NCI-H446 treated with DMSO at 0.1 percent for 48 hours (cell line): ENCODE results near the gene NALCN.

Experiments used
- DNase-seq: peaks from one replicate; lab custom pipeline; 2025; lab: John Stamatoyannopoulos, UW

The NALCN gene

DNA sequence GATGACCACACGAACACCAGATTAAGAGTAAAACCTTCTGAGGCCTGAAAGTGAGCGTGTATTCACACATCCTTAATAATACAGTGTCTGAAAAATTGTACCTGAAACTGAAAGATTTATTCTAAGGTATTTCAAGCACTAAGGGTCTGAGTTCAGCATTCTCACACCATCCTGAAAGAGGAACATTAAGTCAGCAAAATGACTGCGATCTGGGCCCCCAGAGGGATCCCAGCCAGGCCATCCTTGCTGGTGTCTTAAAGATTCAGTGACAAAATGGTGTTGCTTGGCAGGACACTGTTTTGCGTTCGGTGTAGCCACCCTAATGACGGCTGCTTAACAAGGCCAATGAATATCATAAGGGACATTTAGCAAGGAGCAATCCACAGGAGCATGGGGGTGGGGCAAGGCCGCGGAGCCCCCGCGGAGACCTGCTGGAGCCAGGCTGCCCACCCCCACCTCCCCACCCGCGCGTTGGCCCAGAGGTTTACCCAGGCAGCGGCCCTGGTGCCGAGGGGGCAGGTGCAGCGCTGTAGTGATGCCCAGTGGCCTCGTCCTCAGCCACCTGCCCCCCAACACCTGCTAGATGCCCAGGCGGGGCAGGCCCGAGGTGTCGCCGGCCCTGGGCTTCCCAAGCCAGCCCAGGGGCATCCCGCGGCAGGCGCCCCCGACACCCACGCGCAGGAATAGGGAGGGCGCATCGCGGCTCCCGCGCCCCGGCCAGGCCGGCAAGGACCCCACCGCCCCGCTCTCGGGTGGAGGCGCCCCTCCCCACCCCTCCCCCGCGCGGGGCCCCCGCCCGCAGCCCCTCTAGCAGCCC is 742 bp downstream of the NALCN start:
- peak; percentile 1 for DNase-seq

DNA sequence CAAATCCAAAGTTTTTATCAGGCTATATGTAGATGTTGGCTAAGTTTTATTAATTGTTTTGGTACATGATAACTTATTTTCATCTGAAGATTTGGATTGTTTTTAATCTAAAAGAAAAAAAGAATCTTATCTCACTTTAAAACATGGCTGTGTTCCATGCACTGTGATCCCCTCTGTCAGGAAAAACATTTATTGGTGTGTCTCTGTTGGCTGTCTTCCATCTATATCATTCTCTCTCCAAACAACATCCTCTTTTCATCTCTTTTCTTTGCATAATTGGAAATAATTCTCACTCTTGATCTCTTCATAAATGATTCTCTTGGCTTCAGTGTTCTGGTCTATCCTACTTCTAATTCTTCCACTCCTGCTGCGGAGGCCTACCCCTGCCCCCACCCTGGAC is 4.2 kb downstream of the NALCN start:
- DNase-seq = no peak

DNA sequence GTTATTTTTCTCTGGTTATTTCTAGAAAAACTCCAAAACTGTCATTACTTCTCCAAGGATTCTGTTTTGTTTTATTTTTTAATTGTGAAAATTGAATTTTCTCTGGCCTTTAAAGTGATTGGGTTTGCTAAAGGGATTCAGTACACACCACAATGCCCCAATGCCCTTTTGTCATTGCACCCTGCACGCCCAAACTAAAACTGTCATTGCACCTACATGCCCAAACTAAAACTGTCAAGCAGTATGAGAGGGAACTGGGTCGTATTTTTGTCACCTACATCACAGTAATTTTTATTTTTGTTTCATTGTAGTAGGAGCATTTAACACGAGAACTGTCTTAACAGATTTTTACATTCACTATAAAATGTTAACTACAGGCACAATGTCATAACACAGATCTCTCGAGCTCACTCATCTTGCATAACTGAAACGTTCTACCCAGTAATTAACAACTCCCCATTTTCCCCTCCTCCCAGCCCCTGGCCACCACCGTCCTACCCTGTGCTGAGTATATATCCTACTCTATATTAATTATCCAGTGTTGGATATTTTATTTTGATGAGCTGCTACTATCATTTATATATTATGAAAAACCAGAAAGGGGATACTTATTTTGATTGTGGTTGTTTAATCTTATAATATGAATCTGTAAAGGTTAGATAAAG is 7.2 kb downstream of the NALCN start:
- DNase-seq = no peak

DNA sequence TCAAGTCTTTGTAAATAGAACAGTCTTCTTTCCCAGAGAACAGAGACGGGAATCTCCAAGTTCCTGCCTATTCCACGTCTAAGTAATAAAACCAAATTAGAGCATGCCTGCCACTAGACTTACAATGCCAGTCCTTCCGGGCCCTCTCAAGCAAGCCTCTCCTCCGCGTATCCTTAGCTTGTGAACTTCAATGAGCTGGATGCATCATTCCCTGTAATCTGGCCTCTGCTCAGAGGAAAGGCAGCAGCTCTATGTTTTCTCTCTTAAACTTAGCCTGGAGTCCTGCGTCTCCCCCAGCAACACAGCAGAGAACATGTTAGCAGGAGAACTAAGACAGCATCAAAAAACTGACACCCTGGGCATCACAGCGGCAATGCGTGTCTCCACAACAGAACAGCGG is 8.2 kb downstream of the NALCN start:
- no peak for DNase-seq

DNA sequence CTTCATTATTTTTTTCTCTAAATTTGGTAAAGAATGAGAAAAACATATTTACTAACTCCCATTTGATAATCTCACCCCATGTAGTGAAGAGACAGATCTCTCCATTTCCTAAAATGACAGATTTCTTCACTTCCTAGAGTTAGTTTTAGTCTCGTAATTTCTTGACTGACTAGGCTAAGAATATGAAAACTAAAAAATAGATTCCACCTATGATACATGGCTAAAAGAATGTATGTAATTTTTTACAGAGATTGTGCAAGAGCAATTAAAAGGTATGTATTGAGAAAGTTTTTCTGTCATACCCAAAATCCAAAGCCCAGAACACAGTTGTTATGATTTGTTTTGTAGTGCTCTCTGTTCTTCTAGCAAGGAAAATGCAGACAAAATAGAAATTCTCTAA is 9.5 kb downstream of the NALCN start:
- no peak for DNase-seq

DNA sequence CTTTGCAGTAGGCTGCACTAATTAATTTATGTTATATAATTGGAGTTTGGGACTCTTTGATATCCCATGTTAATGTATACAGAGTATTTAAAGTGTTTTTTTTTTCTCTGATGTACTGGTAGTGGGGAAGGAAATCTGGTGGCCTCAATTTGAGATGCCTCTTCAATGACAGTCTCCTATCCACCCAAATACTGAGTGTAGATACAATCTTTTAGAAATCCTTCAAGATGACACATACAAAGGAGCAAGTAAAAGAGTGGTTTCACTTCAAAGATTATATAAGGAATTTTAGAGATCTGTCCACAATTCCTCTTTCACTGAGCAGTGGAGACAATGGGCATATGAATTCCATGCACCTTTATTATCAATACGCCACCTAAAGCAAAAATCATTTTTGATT is 15.1 kb downstream of the NALCN start:
- DNase-seq = no peak

DNA sequence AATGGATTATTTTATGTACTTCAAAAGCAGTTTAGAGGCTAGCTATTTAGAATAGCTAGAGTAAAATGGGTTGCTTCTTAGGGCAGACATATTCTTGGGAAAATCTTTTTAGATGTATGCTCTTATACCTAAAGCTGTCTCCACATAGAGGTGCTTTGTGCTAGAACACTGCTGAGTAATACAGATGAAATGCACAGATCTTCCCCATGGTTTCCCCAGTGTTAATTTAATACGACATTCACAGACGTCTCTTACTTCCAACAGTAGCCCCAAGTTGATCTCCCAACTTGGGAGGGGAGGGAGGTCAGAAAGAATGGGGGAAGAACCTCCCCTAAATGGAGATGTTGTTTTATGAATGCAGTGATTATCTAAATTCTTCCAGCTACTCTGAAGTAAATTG is 16.9 kb downstream of the NALCN start:
- no peak for DNase-seq

DNA sequence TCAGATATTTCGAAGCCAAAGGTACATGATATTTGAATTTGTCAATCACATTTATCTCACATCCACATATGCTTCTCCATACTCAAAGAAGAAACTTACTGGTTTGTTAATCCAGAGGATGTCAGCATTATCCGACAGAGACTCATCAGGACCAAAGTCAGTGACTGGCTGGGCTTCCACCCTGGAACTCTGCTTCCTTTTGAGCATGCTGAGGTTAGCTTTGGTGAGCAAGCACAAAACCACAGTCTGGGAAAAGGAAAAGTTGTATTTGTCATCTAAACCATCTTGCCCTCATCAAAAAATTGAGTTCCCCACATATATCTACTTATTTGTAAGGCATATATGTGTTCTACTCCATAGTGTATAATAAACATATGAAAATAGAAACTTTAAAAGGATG is 17.4 kb downstream of the NALCN start:
- no peak for DNase-seq

DNA sequence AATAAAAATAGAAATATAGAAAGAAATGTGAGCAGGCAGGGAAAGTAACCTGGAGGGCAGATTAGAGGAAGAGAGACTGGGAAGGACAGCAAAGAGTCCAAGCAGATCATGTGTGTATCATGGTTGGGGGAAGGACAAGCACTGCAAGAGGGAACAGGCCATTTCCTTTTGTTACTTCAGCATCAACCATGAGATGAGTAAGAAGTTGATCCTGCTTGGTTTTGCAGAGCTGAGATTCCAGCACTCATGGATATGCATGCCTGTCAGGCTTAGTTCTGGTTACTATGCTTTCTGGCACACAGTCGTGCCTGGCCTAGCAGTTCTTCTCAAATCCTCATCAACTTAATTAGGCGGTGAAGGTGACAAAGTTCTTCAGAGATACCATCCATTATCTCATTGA is 18.1 kb downstream of the NALCN start:
- DNase-seq = no peak

DNA sequence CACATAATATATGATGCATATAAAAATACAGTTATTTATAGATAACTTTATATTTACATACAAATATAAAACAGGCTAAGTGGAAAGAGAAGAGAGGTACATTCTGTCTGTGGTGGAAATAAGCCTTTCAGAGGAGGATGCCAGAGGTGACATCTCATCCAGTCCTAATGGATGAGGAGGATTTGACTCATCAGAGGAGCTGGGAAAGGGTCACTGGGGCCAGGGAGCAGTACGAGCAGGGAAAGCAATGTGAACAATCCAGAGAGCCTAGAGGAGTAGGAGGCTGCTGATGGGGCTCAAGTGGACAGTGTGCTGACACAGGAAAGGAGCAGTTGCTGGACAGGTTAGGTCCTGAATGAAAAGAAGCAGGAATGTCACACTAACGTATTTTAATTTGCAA is 18.6 kb downstream of the NALCN start:
- no peak for DNase-seq

DNA sequence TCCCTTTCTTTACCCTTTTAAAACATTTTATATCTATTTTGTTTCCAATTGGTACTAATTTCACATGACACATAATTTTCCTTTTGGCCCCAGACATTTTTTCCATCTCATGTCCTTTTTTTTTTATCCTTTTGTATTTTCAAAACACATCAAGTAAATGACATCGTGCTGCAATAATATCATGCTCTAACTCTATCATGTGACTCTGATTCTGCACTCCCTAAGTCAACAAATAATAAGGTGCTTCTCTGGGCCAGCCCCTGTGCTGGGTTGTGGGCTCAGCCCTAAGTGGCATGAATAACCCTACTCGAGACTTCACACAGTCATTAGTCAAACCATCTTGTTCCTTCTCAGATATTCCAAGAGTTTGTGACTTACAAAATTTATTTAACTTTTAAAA is 21.7 kb downstream of the NALCN start:
- DNase-seq = no peak

DNA sequence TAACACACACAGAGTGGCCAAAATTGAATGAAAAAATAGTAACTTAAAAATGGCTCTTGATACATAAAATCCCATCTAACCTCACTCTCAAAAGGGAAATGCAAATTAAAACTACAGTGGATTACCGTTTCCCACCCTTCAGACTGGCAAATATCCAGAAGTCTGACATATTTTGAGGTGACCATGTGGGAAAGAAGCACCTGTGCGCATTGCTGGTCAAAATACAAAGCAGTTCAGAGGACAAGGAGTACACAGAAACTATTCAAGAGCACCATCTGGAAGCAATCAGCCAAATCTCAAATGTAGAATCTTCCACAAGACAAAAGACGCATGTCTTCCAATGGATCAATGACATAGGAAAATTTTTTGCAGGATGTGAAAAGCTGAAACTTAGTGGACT is 23.2 kb downstream of the NALCN start:
- no peak for DNase-seq

DNA sequence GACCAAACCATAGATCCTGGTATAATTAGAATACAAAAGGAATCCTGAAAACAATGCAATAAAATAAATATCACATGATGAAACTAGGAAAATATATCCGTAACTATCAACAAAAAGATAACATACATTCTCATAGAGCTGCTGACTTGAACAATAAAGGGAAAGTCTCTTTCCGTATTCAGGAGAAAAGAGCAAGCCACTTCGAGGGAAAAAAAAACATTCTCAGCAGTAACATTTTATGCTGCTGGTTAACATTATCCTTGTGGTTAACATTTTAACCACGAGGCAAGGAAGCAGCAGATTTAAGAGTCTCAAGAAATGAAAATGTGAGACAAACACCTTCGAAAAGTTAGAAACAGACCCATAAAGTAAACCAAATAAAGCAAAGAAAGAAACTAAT is 25.8 kb downstream of the NALCN start:
- no peak for DNase-seq

DNA sequence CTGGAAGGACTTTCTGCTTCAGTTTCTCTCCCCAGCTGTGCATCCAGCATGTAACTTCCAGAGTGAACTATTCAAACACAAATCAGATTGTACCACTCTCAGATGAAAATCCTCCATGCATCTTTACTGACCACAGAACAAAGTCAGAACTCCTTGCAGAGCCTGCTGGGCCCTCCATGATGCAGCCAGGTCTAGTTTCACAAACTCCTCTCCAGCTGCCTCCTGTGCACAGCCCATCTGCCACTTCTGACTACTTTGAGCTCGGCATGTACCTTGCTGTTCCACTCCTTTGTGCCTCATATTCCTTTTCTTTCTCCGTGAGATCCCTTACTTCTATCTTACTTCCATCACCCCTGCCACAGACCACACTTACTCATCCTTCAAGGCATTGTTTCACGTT is 31.4 kb downstream of the NALCN start:
- DNase-seq = no peak

DNA sequence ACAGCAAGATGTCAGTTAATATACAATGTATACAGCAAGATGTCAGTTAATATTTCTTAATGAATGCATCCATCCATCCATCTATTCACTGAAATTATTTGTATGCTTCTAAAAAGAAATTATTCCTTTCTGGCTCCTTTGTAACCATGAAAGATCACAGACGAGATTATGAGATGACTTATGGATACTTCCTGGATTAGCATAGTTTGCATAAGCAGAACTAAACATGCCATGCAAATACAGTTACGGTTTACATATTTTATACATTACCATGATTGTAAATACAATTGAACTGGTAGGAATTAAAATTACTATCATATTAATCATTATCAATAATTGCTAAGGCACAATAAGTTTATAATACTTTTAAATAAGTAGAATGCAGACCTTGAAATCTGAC is 32.7 kb downstream of the NALCN start:
- no peak for DNase-seq

DNA sequence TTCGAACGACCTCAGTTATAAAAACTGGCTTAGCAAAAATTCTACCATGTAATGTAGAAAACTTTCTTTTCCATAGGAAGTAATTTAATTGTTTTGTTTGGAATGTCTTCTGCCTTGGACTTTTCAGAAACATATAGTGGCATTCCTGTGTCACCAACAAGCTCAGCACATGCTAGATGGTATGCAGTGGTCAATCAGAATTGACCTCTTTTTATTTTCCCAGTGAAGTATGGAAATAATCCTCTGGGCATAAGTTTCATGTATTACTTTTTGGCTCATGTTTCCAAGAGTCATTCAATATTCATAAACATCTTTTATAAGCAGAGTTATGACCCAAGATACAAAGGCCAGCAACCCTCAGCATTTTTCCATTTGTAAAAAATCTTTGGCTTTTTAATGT is 33.6 kb downstream of the NALCN start:
- no peak for DNase-seq

DNA sequence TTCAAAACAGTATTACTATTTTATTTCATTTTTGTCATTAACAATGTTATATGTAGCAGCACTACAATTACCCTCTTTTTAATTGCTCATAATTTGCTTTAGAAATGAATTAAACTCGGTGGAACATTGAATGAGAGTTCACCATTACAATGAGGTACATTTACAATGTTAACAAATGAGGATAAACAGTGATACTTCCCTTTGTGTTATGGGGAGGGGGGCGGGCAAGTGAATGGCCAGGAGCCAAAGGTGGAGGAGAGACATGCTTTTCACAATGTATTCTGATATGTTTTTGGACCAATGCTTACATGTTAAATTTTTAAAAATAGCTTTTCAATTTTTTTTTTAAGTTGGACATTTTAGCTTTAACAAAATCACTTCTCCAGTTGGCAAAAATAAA is 34.2 kb downstream of the NALCN start:
- DNase-seq = no peak

DNA sequence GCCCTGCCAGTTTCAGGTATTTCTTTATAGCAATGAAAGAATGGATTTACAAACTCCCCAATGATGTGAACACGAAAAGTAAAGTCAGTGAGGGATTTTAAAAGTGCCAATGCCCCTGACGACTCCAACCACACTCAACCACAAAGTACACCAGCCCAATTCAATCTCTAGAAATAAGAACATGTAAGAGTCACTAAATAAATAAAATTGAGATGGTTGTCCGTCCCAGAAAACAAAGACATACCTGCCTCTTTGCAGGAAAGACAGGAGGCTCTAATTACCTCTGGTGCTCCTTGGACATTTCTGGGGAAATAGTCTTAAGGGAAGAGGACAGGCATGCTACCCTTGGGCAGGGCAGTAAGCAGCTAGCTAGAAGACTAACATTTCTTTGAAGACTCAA is 55.8 kb downstream of the NALCN start:
- DNase-seq = no peak

DNA sequence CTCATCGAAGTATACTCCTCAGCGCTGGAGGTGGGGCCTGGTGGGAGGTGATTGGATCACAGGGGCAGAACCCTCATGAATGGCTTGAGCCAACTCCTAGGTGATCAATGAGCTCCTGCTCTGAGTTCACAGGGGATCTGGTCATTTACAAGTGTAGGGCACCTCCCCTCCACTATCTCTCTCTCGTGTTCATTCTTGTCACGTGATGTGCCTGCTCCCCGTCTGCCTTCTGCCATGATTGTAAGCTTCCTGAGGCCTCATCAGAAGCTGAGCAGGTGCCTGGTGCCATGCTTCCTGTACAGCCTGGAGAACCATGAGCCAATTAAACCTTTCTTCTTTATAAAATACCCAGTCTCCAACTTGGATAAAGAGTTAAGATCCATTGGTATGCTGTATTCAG is 61.4 kb downstream of the NALCN start:
- no peak for DNase-seq

DNA sequence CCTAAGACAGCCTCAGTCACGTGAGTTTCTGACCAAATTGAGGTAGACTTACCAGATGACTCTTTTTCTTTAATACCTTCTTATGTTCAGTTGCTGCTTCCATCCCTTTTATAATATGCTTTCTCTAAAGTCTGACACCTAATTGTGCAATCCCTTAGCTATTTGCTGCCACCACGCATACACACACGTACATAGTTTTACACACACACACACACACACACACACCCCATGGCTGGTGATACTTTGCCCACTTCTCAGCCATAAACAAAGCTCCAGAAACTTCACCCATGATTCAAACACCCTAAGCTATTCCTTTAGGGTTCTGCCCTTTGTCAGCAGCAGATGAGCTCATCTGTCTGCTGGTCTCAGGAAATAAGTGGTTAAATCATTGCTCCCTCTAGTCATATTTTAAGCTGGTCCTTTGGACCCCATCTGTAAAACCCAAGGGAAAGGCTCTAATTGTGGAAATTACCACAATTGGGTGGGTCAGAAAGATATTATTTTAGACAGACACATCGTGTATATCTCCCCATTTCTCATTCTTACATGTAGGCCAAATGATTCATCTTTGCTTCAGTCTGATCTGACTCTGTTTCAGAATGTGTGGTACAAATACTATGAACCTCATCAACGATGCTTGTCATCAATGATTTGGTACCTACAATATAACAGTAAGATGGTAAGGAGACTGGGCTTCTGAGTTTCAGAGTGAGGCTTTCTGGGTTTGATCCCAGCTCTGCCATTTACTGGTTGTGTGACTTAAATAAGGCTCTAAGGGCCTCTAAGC is 69.2 kb downstream of the NALCN start:
- no peak for DNase-seq

DNA sequence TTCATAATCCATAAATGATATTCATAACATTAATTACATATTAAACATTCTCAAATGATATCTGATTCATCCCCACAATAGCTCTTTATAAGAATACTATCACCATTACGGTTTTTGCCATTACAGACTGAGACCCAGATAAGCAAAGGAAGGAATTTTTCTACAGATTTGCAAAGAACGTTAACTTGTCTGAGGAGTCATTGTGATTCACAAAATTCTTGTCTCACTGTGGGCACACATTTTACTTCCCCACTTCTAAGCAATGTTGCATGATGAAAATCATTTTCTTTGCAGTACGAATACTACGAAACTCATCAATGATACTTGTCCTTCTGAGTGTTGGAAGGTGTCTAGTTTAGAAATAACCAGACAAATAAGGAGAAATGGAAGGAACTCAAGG is 70.1 kb downstream of the NALCN start:
- no peak for DNase-seq

DNA sequence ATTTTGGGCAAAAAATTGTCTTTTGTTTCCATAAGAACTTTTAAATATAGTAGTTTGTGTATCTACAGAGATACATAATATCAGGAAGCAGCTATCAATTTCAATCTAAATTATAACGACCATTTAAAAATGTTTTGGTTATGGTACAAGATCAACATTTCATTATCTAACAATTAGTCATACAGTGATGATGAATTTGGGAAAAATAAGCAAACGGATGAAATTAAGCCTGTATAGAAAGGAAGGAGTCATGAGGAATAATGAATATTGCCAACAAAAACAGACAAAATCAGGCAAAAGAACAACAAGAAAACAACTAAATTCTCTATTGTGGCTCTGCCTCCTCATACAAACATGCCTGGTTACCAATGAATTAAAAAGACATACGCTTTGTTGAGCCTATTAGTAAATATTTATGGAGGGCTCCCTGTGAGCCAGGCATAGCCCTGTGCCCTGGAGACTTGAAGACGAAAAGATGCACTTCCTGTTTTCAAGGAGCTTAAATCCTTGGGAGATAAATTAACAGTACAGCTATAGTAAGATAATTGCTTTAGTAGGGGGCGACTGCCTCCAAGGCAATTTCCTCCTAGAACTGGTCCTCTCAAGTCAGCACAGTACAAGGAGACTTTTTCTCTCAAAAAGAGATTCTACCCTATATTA is 73.0 kb downstream of the NALCN start:
- no peak for DNase-seq

DNA sequence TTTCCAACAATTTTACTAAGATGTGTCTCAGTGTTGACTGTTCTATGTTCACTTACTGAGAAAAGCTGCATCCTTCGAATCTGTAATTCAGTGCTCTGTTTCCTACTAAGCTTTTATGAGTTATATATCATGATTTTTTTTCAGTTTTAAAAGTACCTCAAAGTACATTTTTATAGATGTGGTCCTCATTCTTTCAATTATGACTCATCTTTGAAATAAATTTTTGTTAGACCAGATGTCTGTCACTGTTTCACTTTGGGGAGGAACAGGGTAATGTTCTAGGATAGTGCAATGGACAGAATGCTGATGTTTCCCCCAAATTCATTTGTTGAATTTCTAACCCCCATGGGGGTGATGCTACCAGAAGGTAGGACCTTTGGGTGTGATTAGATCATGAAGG is 74.8 kb downstream of the NALCN start:
- DNase-seq = no peak
